ENCODE measurements around the gene EXOSC6. TPM values are rescaled to one million over a fixed set of nuclear protein-coding genes. Genes with fewer than 3 reads are reported as not detected.
"Not testable (repeated sequence)": the region's sequence is repeated elsewhere in the genome, so short reads cannot be mapped to it uniquely, and the experiment has no call there.

EXOSC6 gene
- total RNA-seq = 39.5 and 41.6 TPM in 2 replicates
- long read RNA-seq, full-length matches to known transcripts = 4 of 4 reads
- long read RNA-seq, partial matches to known transcripts = 0 of 4 reads
- long read RNA-seq, other reads (novel, unspliced or antisense) = 0 of 4 reads

GRCh38 chr16:70251629-70252354, at the start of gene EXOSC6:
TSS of gene EXOSC6 (minus strand) at chr16:70251940. CDS start at chr16:70251900, 40 bp downstream.
- peaks cover 4% of the 10 kb centered on the region for H3K27me3 Mint-ChIP-seq (ENCODE audit: low read depth)

GRCh38 chr16:70301121-70301520, 49.4 kb upstream of the EXOSC6 start:
- Mint-ChIP-seq H3K36me3 (ENCODE audit: low read depth) (peaks cover 26% of the 10 kb centered on the region), H3K9me3 (peaks cover 8% of the 10 kb centered on the region), H3K27me3 (ENCODE audit: low read depth) (no peaks in the 10 kb centered on the region), H3K27ac (ENCODE audit: unreplicated experiment) (no peak overlapping the region), H3K4me3 (peak overlapping the region; percentile 96), H3K4me1 (peaks cover 27% of the 10 kb centered on the region)
- no peak for TF ChIP-seq CTCF (conservative IDR thresholded peaks at IDR 0.05)
- DNase-seq (ENCODE audit: low read depth, low spot score) = no peak

More at GRCh38 chr16:70251629-70252354, at the start of gene EXOSC6:
- Mint-ChIP-seq H3K4me1 (peaks cover 9% of the 10 kb centered on the region), H3K36me3 (ENCODE audit: low read depth) (peaks cover 18% of the 10 kb centered on the region), H3K9me3 (no peaks in the 10 kb centered on the region), H3K4me3 (peak within 1 kb of the TSS; percentile 97), H3K27ac (ENCODE audit: unreplicated experiment) (peak within 1 kb of the TSS; percentile 96)
- DNase-seq (ENCODE audit: low read depth, low spot score) = peak; percentile 92
- peak; percentile 95 for TF ChIP-seq CTCF (conservative IDR thresholded peaks at IDR 0.05)

- DNase-seq (ENCODE audit: low read depth, low spot score) = peak; percentile 46
- TF ChIP-seq CTCF (conservative IDR thresholded peaks at IDR 0.05) = no peak
- Mint-ChIP-seq H3K4me1 (peaks cover 27% of the 10 kb centered on the region), H3K27ac (ENCODE audit: unreplicated experiment) (peak within 1 kb of the TSS; percentile 98), H3K4me3 (peak within 1 kb of the TSS; percentile 96), H3K9me3 (peaks cover 8% of the 10 kb centered on the region), H3K27me3 (ENCODE audit: low read depth) (no peaks in the 10 kb centered on the region), H3K36me3 (ENCODE audit: low read depth) (peaks cover 26% of the 10 kb centered on the region)
Measured at GRCh38 chr16:70298988-70299938, 47.5 kb upstream of the EXOSC6 start, which contains the start of gene DDX19B. TSS of gene DDX19B (plus strand) at chr16:70299186. CDS start at chr16:70299298, 112 bp downstream.

GRCh38 chr16:70295634-70296033, 43.9 kb upstream of the EXOSC6 start:
- Mint-ChIP-seq H3K27ac (ENCODE audit: unreplicated experiment) (no peak overlapping the region), H3K9me3 (no peaks in the 10 kb centered on the region), H3K4me1 (peaks cover 17% of the 10 kb centered on the region), H3K4me3 (peak overlapping the region; percentile 27), H3K27me3 (ENCODE audit: low read depth) (no peaks in the 10 kb centered on the region), H3K36me3 (ENCODE audit: low read depth) (peaks cover 7% of the 10 kb centered on the region)
- no peak for TF ChIP-seq CTCF (conservative IDR thresholded peaks at IDR 0.05)
- no peak for DNase-seq (ENCODE audit: low read depth, low spot score)

GRCh38 chr16:70294385-70295025, 42.8 kb upstream of the EXOSC6 start:
- Mint-ChIP-seq H3K4me1 (peaks cover 16% of the 10 kb centered on the region), H3K27ac (ENCODE audit: unreplicated experiment) (no peak overlapping the region), H3K4me3 (no peak overlapping the region), H3K9me3 (no peaks in the 10 kb centered on the region), H3K36me3 (ENCODE audit: low read depth) (peaks cover 7% of the 10 kb centered on the region), H3K27me3 (ENCODE audit: low read depth) (no peaks in the 10 kb centered on the region)
- no peak for DNase-seq (ENCODE audit: low read depth, low spot score)
- no peak for TF ChIP-seq CTCF (conservative IDR thresholded peaks at IDR 0.05)

- not testable (repeated sequence) for H3K27ac Mint-ChIP-seq (ENCODE audit: unreplicated experiment); H3K9me3 Mint-ChIP-seq; DNase-seq (ENCODE audit: low read depth, low spot score); H3K27me3 Mint-ChIP-seq (ENCODE audit: low read depth); H3K36me3 Mint-ChIP-seq (ENCODE audit: low read depth)
- peaks cover 15% of the 10 kb centered on the region for H3K4me1 Mint-ChIP-seq
- peak overlapping the region; percentile 39 for H3K4me3 Mint-ChIP-seq
Measured at GRCh38 chr16:70292148-70292547, 40.4 kb upstream of the EXOSC6 start.
